ENCODE results near the gene DYSF. TPM values are rescaled to one million over a fixed set of nuclear protein-coding genes. Genes with fewer than 3 reads are reported as not detected.

The DYSF gene
- total RNA-seq, 1 experiment from 2014 or later: 2.2 TPM

GRCh38 chr2:71629273-71629672, 175.9 kb downstream of the DYSF start:
- H3K4me1 ChIP-seq: no peaks in the 10 kb centered on the region
- no peak overlapping the region for H3K27ac Mint-ChIP-seq (ENCODE audit: unreplicated experiment)
- POLR2A ChIA-PET: no interaction called here
- H3K9me3 Mint-ChIP-seq (ENCODE audit: unreplicated experiment): peaks cover 11% of the 10 kb centered on the region
- H3K27me3 ChIP-seq (replicated peaks; ENCODE audit: control insufficient read depth, insufficient read depth, low read length): no peaks in the 10 kb centered on the region
- BruUV-seq (replicated peaks): no TSS peak
- no peak overlapping the region for H3K4me3 ChIP-seq (ENCODE audit: low read depth, low read length)
- H3K4me1 Mint-ChIP-seq (ENCODE audit: low read depth, unreplicated experiment): no peaks in the 10 kb centered on the region
- no peak for DNase-seq
- no peak overlapping the region for H3K4me3 Mint-ChIP-seq (ENCODE audit: unreplicated experiment)
- CTCF ChIA-PET: no interaction called here
- H3K27me3 Mint-ChIP-seq (ENCODE audit: insufficient read depth, unreplicated experiment): peaks cover 9% of the 10 kb centered on the region
- H3K9me3 ChIP-seq: 0 out of 2 replicates have a peak, but pooled peaks cover 3% of the 10 kb centered on the region
- H3K36me3 Mint-ChIP-seq (ENCODE audit: insufficient read depth, unreplicated experiment): no peaks in the 10 kb centered on the region
- H3K36me3 ChIP-seq (ENCODE audit: control insufficient read depth, insufficient read depth, low read length): no peaks in the 10 kb centered on the region
- intact Hi-C loops (cut with micrococcal nuclease; ENCODE audit: unreplicated experiment): no loop called here
- no peak for TF ChIP-seq CTCF (IDR thresholded peaks at IDR 0.05; ENCODE audit: insufficient read depth in 1 of 2, low read depth in 1 of 2, low read length in 1 of 2, severe bottlenecking in 1 of 2, unreplicated experiment in 1 of 2)

- no peaks in the 10 kb centered on the region for H3K36me3 ChIP-seq (ENCODE audit: control insufficient read depth, insufficient read depth, low read length)
- POLR2A ChIA-PET: no interaction called here
- H3K4me1 Mint-ChIP-seq (ENCODE audit: low read depth, unreplicated experiment): no peaks in the 10 kb centered on the region
- H3K4me1 ChIP-seq: no peaks in the 10 kb centered on the region
- no peak overlapping the region for H3K4me3 ChIP-seq (ENCODE audit: low read depth, low read length)
- peaks cover 11% of the 10 kb centered on the region for H3K9me3 Mint-ChIP-seq (ENCODE audit: unreplicated experiment)
- H3K9me3 ChIP-seq: 0 out of 2 replicates have a peak, but pooled peaks cover 3% of the 10 kb centered on the region
- no peak for TF ChIP-seq CTCF (IDR thresholded peaks at IDR 0.05; ENCODE audit: insufficient read depth in 1 of 2, low read depth in 1 of 2, low read length in 1 of 2, severe bottlenecking in 1 of 2, unreplicated experiment in 1 of 2)
- CTCF ChIA-PET: no interaction called here
- no TSS peak for BruUV-seq (replicated peaks)
- peaks cover 9% of the 10 kb centered on the region for H3K27me3 Mint-ChIP-seq (ENCODE audit: insufficient read depth, unreplicated experiment)
- H3K27me3 ChIP-seq (replicated peaks; ENCODE audit: control insufficient read depth, insufficient read depth, low read length): no peaks in the 10 kb centered on the region
- intact Hi-C loops (cut with micrococcal nuclease; ENCODE audit: unreplicated experiment): no loop called here
- H3K36me3 Mint-ChIP-seq (ENCODE audit: insufficient read depth, unreplicated experiment): no peaks in the 10 kb centered on the region
- no peak for DNase-seq
- H3K27ac Mint-ChIP-seq (ENCODE audit: unreplicated experiment): no peak overlapping the region
- H3K4me3 Mint-ChIP-seq (ENCODE audit: unreplicated experiment): no peak overlapping the region
These were observed 176.6 kb downstream of the DYSF start for GRCh38 chr2:71629771-71630453.

- Mint-ChIP-seq H3K36me3 (ENCODE audit: insufficient read depth, unreplicated experiment) (no peaks in the 10 kb centered on the region), H3K27me3 (ENCODE audit: insufficient read depth, unreplicated experiment) (peaks cover 6% of the 10 kb centered on the region), H3K4me1 (ENCODE audit: low read depth, unreplicated experiment) (no peaks in the 10 kb centered on the region), H3K4me3 (ENCODE audit: unreplicated experiment) (no peak overlapping the region), H3K27ac (ENCODE audit: unreplicated experiment) (no peak overlapping the region), H3K9me3 (ENCODE audit: unreplicated experiment) (peaks cover 11% of the 10 kb centered on the region)
- Histone ChIP-seq H3K9me3 (0 out of 2 replicates have a peak, but pooled peaks cover 3% of the 10 kb centered on the region), H3K36me3 (ENCODE audit: control insufficient read depth, insufficient read depth, low read length) (no peaks in the 10 kb centered on the region), H3K4me3 (ENCODE audit: low read depth, low read length) (no peak overlapping the region), H3K4me1 (no peaks in the 10 kb centered on the region), H3K27me3 (replicated peaks; ENCODE audit: control insufficient read depth, insufficient read depth, low read length) (no peaks in the 10 kb centered on the region)
- ChIA-PET CTCF (no interaction called here), POLR2A (no interaction called here)
- DNase-seq: no peak
- intact Hi-C loops (cut with micrococcal nuclease; ENCODE audit: unreplicated experiment): no loop called here
- no peak for TF ChIP-seq CTCF (IDR thresholded peaks at IDR 0.05; ENCODE audit: insufficient read depth in 1 of 2, low read depth in 1 of 2, low read length in 1 of 2, severe bottlenecking in 1 of 2, unreplicated experiment in 1 of 2)
- BruUV-seq (replicated peaks): no TSS peak
These were observed 177.3 kb downstream of the DYSF start for GRCh38 chr2:71630454-71631328.

Data from Caco-2 (cell line).